Stomach (tissue), 9 donors: ENCODE results near the gene STARD3. TPM values are rescaled to one million over a fixed set of nuclear protein-coding genes. Genes with fewer than 3 reads are reported as not detected.

Source experiments
- DNase-seq, 2 donors: peaks; one replicate each; pipeline versions ENCODE4 v3.0.0 to v3.0.0-alpha.2; 2013 to 2019
- H3K27ac ChIP-seq, 5 donors: fragments of 200-600 bp in 4 of 5; sonication (generic) in 4 of 5; one replicate each; pipeline ENCODE4 v1.5.1; 2013 to 2019; ENCODE audit warnings: mild to moderate bottlenecking in 1 of 5, moderate library complexity in 1 of 5
- H3K27me3 ChIP-seq, 3 donors: fragments of 200-600 bp; sonication (generic); one replicate each; pipeline ENCODE4 v1.5.1; 2017 to 2019; ENCODE audit warnings: mixed run types in 1 of 3
- H3K36me3 ChIP-seq, 4 donors: fragments of 200-600 bp; sonication (generic); 1 replicate in 3 of 4; 2 replicates in 1 of 4; pipeline ENCODE4 v1.5.1; 2016 to 2019
- H3K4me1 ChIP-seq, 4 donors: fragments of 200-600 bp; sonication (generic); one replicate each; pipeline ENCODE4 v1.5.1; 2016 to 2019
- H3K4me3 ChIP-seq, 4 donors: fragments of 200-600 bp; sonication (generic) in 3 of 4; one replicate each; pipeline ENCODE4 v1.5.1; 2016 to 2019; ENCODE audit warnings: mild to moderate bottlenecking in 1 of 4
- H3K9me3 ChIP-seq, 4 donors: fragments of 200-600 bp; sonication (generic); one replicate each; pipeline ENCODE4 v1.5.1; 2016 to 2019
- EP300 ChIP-seq: sonication (generic); formaldehyde crosslinking; IDR thresholded peaks from one replicate; pipeline ENCODE4 v1.6.1; 2017; ENCODE audit warnings: antibody characterized with exemption
- POLR2A ChIP-seq, 4 donors: fragments of 450-650 bp; IDR thresholded peaks; one replicate each; pipeline ENCODE4 v1.6.1; 2016; ENCODE audit warnings: antibody characterized with exemption in 4 of 4, control low read depth in 2 of 4, mild to moderate bottlenecking in 1 of 4, moderate library complexity in 1 of 4
- POLR2AphosphoS5 ChIP-seq, 3 donors: sonication (generic); formaldehyde crosslinking; IDR thresholded peaks; one replicate each; pipeline ENCODE4 v1.6.1; 2016; ENCODE audit warnings: antibody characterized with exemption in 3 of 3
- WGBS, 5 donors: extraction: QIAGEN DNeasy Blood & Tissue Kit in 3 of 5; methylation state at CpG; one replicate each; pipeline versions ENCODE4 v1.1.5 to v1.1.7; 2013 to 2018; 5-methylcytosine and 5-hydroxymethylcytosine counted together
- intact Hi-C: fragments of 100-400 bp; cut with DNase I; formaldehyde crosslinking; loops from one replicate; pipeline ENCODE4 v1.15.1; 2023; ENCODE audit warnings: low total_unique reads
- polyA plus RNA-seq, 3 donors: library from polyadenylated mRNA; stranded (reverse); fragments of 200-250 nt; gene quantifications; one replicate each; pipeline ENCODE4 v1.2.3, GENCODE V29; 2013
- total RNA-seq, 5 donors: library from RNA; depleted of rRNA; stranded (reverse); fragments of >200 nt; gene quantifications; one replicate each; pipeline versions ENCODE4 v1.1.0 to v1.2.3, GENCODE V29; 2014 to 2016
- TF ChIP-seq, protein P1 (sequence below), 7 experiments: fragments of 450-650 bp in 4 of 7; fragments of 200-600 bp in 3 of 7; sonication (generic) in 3 of 7; IDR thresholded peaks; one replicate each; pipeline ENCODE4 v1.5.1; 2016 to 2019; ENCODE audit warnings: antibody characterized with exemption in 7 of 7, control low read depth in 2 of 7, mild to moderate bottlenecking in 1 of 7
- donor health status: healthy with polysubstance abuse.
- donor health status: Bipolar disorder and iron deficiency.
- donor health status: healthy.

Gene STARD3
- total and polyA plus RNA-seq, 8 donors, result 26.4 to 1,091 (median 52.0) TPM

DNA sequence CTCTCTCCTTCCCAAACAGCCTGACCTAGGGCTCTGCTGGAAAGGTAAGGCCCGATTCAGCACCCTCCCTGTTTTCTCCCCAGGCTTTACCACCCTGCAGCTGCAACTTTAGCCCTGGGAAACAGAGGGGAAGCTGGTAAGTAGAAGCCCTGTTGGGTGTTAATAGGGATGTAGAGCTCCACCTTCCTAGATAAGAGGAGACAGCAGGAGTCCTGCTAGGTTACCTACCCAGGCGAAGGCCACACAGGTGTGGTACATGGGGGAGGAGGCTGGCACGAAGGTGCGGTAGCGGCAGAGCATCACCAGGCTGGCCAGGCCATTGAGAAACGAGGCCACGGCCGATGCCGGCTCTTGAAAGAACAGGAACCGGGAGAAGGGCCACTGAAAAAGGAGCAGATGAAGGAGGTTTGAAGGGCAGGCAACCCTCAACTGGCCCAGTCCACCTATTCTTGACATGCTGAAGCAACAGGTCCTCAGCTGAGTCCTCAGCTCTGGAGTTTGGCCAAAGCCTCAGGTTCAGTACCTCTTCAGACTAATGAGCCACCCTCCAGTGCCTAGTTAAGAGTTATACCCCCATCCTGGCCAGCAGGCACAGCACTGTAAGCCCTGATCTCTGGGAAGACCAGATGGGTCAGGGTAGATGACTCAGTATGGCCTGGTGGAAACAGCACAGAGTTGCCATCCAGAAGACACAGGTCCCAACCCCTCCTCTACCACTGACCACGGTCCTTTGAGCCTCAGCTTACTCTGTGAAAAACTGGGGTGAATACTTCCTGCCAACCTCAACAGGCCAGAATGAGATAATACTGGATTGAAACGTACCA is 47.6 kb downstream of the STARD3 start:
- WGBS, 5 donors, result 89 to 93% (median 92%) methylated on average over 12 of the region's 12 CpGs
- H3K36me3 ChIP-seq, result peaks cover 5 to 54% (median 42%) of the 10 kb centered on the region in 4 donors
- H3K27ac ChIP-seq, result no peak overlapping the region
- no peak overlapping the region for H3K4me3 ChIP-seq
- DNase-seq, result no peak
- peaks cover 18 to 33% (median 26%) of the 10 kb centered on the region in 4 donors for H3K4me1 ChIP-seq
- no peaks in the 10 kb centered on the region for H3K9me3 ChIP-seq
- intact Hi-C loops, result no loop called here
- H3K27me3 ChIP-seq, result no peaks in the 10 kb centered on the region
- no peak for TF ChIP-seq EP300
- no peak for TF ChIP-seq POLR2AphosphoS5 (IDR thresholded peaks at IDR 0.05)
- TF ChIP-seq, protein P1, sequence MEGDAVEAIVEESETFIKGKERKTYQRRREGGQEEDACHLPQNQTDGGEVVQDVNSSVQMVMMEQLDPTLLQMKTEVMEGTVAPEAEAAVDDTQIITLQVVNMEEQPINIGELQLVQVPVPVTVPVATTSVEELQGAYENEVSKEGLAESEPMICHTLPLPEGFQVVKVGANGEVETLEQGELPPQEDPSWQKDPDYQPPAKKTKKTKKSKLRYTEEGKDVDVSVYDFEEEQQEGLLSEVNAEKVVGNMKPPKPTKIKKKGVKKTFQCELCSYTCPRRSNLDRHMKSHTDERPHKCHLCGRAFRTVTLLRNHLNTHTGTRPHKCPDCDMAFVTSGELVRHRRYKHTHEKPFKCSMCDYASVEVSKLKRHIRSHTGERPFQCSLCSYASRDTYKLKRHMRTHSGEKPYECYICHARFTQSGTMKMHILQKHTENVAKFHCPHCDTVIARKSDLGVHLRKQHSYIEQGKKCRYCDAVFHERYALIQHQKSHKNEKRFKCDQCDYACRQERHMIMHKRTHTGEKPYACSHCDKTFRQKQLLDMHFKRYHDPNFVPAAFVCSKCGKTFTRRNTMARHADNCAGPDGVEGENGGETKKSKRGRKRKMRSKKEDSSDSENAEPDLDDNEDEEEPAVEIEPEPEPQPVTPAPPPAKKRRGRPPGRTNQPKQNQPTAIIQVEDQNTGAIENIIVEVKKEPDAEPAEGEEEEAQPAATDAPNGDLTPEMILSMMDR (IDR thresholded peaks at IDR 0.05), result no peak
- no peak for TF ChIP-seq POLR2A (IDR thresholded peaks at IDR 0.05)

DNA sequence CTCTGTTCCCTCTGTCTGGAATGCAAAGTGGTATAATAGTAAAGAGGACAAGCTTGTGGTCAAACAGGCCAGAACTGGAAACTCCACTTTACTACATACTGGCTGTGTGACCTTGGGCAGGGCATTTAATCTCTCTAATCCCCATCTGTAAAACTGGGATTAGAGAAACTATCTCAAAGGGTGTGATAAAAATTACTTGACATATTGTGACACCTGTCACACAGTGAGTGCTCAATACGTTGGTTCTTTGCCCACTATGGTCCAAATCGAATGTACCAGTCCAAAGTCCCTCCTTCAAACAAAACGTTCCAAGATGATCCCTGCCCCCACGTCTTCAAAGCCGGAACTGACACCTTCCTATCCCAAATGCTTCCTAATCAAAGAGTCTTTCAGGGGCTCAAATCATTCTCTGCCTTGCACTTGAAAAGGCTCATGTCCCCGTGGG is 50.2 kb downstream of the STARD3 start:
- Histone ChIP-seq H3K4me1 (peaks cover 15 to 22% (median 21%) of the 10 kb centered on the region in 4 donors), H3K27ac (peak overlapping the region; percentile 88 to 99 (median 92)), H3K36me3 (peaks cover 5 to 37% (median 30%) of the 10 kb centered on the region in 4 donors), H3K27me3 (no peaks in the 10 kb centered on the region), H3K9me3 (no peaks in the 10 kb centered on the region), H3K4me3 (peak overlapping the region; percentile 52 to 82 (median 66))
- peak in 1 of 2 donors; percentile 50 for DNase-seq
- WGBS, 5 donors, result 26 to 44% (median 35%) methylated on average over 6 of the region's 6 CpGs
- TF ChIP-seq POLR2A (IDR thresholded peaks at IDR 0.05) (no peak), POLR2AphosphoS5 (IDR thresholded peaks at IDR 0.05) (no peak), EP300 (no peak)
- TF ChIP-seq, protein P1 (IDR thresholded peaks at IDR 0.05), result no peak
- intact Hi-C loops, result no loop called here

DNA sequence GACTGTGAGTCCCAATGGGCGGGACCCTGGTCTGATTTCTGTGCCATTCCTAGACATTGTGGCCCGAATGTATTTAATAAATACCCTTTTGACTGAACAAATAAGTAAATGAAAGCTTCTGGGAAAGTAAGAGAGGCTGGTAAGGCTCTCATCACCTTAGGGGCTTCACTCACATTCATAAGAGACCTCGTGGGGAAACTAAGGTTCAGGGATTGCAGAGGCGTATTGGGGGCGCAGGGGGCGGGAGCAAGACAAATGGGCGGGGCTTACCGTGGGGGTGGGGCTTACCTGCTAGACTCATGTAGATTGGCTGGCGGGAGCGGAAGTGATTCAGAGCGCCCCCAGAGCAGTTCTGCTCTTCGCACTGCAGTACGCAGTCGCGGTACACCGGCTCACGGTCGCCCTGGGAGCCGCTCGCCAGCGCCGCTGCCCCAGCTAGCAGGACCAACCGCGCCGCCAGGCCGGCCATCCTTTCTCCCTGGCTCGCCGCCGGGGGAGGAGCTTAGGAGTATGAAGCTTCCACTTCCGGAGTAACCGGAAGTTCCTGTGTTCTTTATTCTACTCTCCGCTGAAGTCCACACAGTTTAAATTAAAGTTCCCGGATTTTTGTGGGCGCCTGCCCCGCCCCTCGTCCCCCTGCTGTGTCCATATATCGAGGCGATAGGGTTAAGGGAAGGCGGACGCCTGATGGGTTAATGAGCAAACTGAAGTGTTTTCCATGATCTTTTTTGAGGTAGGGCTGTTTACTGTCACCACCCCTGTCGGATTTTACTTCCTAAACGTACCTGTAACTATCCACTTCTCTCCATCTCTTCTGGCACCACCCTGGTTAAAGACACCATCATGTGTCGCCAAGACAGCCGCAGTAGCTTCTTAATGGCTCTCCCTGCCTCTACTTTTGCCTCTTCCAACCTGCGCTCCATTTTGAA is 50.9 kb downstream of the STARD3 start, which contains the start of gene PGAP3:
Gene PGAP3, minus strand, starts transcription at position 512 of the 929 bp plus-strand sequence. Its CDS starts 43 bp downstream, at position 469.
- TF ChIP-seq EP300 (no peak), POLR2AphosphoS5 (IDR thresholded peaks at IDR 0.05) (peak; percentile 17 to 77 (median 72))
- Histone ChIP-seq H3K4me3 (peak within 1 kb of the TSS; percentile 52 to 82 (median 66)), H3K9me3 (no peaks in the 10 kb centered on the region), H3K27me3 (no peaks in the 10 kb centered on the region), H3K4me1 (peaks cover 15 to 22% (median 21%) of the 10 kb centered on the region in 4 donors), H3K27ac (peak within 1 kb of the TSS; percentile 88 to 99 (median 92)), H3K36me3 (peaks cover 5 to 32% (median 25%) of the 10 kb centered on the region in 4 donors)
- 1 to 3% (median 2%) methylated on average over 39 to 45 of the region's 45 CpGs for WGBS, 5 donors
- intact Hi-C loops, result no loop called here
- DNase-seq, result peak; percentile 89 to 95

DNA sequence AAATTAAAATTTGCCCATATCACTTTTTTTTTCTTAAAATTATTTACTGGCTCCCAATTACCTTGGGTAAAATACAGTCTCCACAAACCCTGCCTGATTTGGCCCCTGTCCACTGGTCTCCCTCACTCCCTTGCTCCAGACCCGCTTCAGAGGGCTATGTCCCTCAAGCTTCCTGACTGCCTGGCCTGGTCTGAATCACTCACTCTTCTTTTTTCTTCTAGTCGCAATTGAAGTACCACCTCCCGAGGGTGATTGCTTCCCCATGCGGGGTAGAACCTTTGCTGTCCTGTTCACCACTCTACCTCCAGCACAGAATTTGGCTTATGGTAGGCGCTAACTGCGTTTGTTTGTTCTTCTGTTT is 51.5 kb downstream of the STARD3 start:
- intact Hi-C loops, result no loop called here
- peak in 1 of 2 donors; percentile 28 for DNase-seq
- TF ChIP-seq EP300 (no peak), POLR2A (IDR thresholded peaks at IDR 0.05) (no peak), POLR2AphosphoS5 (IDR thresholded peaks at IDR 0.05) (no peak)
- TF ChIP-seq, protein P1 (IDR thresholded peaks at IDR 0.05), result no peak
- H3K4me3 ChIP-seq, result peak overlapping the region; percentile 52 to 82 (median 66)
- peak overlapping the region; percentile 88 to 99 (median 92) for H3K27ac ChIP-seq
- no peaks in the 10 kb centered on the region for H3K9me3 ChIP-seq
- peaks cover 5 to 26% (median 19%) of the 10 kb centered on the region in 4 donors for H3K36me3 ChIP-seq
- 11 to 17% (median 13%) methylated on average over 6 of the region's 6 CpGs for WGBS, 5 donors
- H3K27me3 ChIP-seq, result no peaks in the 10 kb centered on the region
- H3K4me1 ChIP-seq, result peaks cover 15 to 22% (median 21%) of the 10 kb centered on the region in 4 donors
